ENCODE data around the gene SPOCK1.

Gene SPOCK1

GRCh38 chr5:137207023-137207760, 291.9 kb downstream of the SPOCK1 start:
- DNase-seq (ENCODE audit: low read depth): no peak
- TF ChIP-seq MYC (IDR thresholded peaks at IDR 0.05; ENCODE audit: low read depth, low read length): no peak
- no peak for TF ChIP-seq CTCF (IDR thresholded peaks at IDR 0.05; ENCODE audit: low read depth, low read length)
- TF ChIP-seq, protein P1, sequence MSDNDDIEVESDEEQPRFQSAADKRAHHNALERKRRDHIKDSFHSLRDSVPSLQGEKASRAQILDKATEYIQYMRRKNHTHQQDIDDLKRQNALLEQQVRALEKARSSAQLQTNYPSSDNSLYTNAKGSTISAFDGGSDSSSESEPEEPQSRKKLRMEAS (IDR thresholded peaks at IDR 0.05; ENCODE audit: low read depth, low read length): no peak
- no peak for TF ChIP-seq POLR2A (IDR thresholded peaks at IDR 0.05; ENCODE audit: extremely low read depth, insufficient read length)
- H3K4me3 ChIP-seq (ENCODE audit: low read depth, low read length): no peak overlapping the region

- DNase-seq (ENCODE audit: low read depth): no peak
- TF ChIP-seq CTCF (IDR thresholded peaks at IDR 0.05; ENCODE audit: low read depth, low read length) (no peak), MYC (IDR thresholded peaks at IDR 0.05; ENCODE audit: low read depth, low read length) (no peak), POLR2A (IDR thresholded peaks at IDR 0.05; ENCODE audit: extremely low read depth, insufficient read length) (no peak)
- TF ChIP-seq, protein P1 (IDR thresholded peaks at IDR 0.05; ENCODE audit: low read depth, low read length): no peak
- no peak overlapping the region for H3K4me3 ChIP-seq (ENCODE audit: low read depth, low read length)
Measured at GRCh38 chr5:137206030-137206715, 293.0 kb downstream of the SPOCK1 start.

GRCh38 chr5:137205231-137206027, 293.7 kb downstream of the SPOCK1 start:
- TF ChIP-seq, protein P1 (IDR thresholded peaks at IDR 0.05; ENCODE audit: low read depth, low read length): no peak
- TF ChIP-seq CTCF (IDR thresholded peaks at IDR 0.05; ENCODE audit: low read depth, low read length) (no peak), MYC (IDR thresholded peaks at IDR 0.05; ENCODE audit: low read depth, low read length) (no peak), POLR2A (IDR thresholded peaks at IDR 0.05; ENCODE audit: extremely low read depth, insufficient read length) (no peak)
- no peak for DNase-seq (ENCODE audit: low read depth)
- H3K4me3 ChIP-seq (ENCODE audit: low read depth, low read length): no peak overlapping the region

- DNase-seq (ENCODE audit: low read depth): no peak
- TF ChIP-seq CTCF (IDR thresholded peaks at IDR 0.05; ENCODE audit: low read depth, low read length) (no peak), MYC (IDR thresholded peaks at IDR 0.05; ENCODE audit: low read depth, low read length) (no peak), POLR2A (IDR thresholded peaks at IDR 0.05; ENCODE audit: extremely low read depth, insufficient read length) (no peak)
- TF ChIP-seq, protein P1 (IDR thresholded peaks at IDR 0.05; ENCODE audit: low read depth, low read length): no peak
Measured at GRCh38 chr5:137203011-137203632, 296.0 kb downstream of the SPOCK1 start.

GRCh38 chr5:137201876-137202275, 297.2 kb downstream of the SPOCK1 start:
- DNase-seq (ENCODE audit: low read depth): no peak
- H3K4me3 ChIP-seq (ENCODE audit: low read depth, low read length): no peak overlapping the region
- TF ChIP-seq MYC (IDR thresholded peaks at IDR 0.05; ENCODE audit: low read depth, low read length) (no peak), POLR2A (IDR thresholded peaks at IDR 0.05; ENCODE audit: extremely low read depth, insufficient read length) (no peak), CTCF (IDR thresholded peaks at IDR 0.05; ENCODE audit: low read depth, low read length) (no peak)
- TF ChIP-seq, protein P1 (IDR thresholded peaks at IDR 0.05; ENCODE audit: low read depth, low read length): no peak

More at GRCh38 chr5:137203011-137203632, 296.0 kb downstream of the SPOCK1 start:
- H3K4me3 ChIP-seq (ENCODE audit: low read depth, low read length): no peak overlapping the region
